ENCODE measurements around the gene EYS. TPM values are rescaled to one million over a fixed set of nuclear protein-coding genes. Genes with fewer than 3 reads are reported as not detected.
A peak's percentile ranks its signal among the peaks of the same experiment; 100 is the strongest.

The EYS gene
- total RNA-seq, 1 donor from 2014 or later: not detected

DNA sequence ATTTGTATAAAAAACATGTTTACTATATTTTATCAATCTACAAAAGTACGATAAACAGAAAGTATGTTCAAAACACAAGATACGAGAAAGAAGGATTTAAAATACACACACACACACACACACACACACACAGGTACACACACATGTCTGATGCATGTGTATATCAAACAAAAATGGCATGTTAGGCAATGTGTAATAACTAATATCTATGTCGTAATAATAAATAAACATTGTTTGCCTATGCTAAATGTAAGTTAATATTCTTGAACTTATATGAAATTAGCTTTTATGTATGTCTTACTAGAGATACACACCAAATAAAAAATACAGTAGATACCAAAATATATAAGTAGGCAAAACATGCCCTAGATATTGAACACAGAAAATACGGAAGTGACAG is 894.9 kb downstream of the EYS start:
- ATAC-seq (no peak), DNase-seq (no peak)
- H3K4me3 ChIP-seq: no peak overlapping the region
- H3K27me3 ChIP-seq (ENCODE audit: low read depth): no peaks in the 10 kb centered on the region
- TF ChIP-seq CTCF (IDR thresholded peaks at IDR 0.05): no peak
- H3K9me3 ChIP-seq: no peaks in the 10 kb centered on the region
- intact Hi-C loops (cut with DNase I): no loop called here
- no peaks in the 10 kb centered on the region for H3K36me3 ChIP-seq
- no peak overlapping the region for H3K27ac ChIP-seq
- H3K4me1 ChIP-seq: no peaks in the 10 kb centered on the region

GRCh38 chr6:64811119-64811518 is 895.9 kb downstream of the EYS start:
- TF ChIP-seq CTCF (IDR thresholded peaks at IDR 0.05): no peak
- ATAC-seq: no peak
- intact Hi-C loops (cut with DNase I): no loop called here
- Histone ChIP-seq H3K4me3 (no peak overlapping the region), H3K27me3 (ENCODE audit: low read depth) (no peaks in the 10 kb centered on the region), H3K27ac (no peak overlapping the region), H3K4me1 (no peaks in the 10 kb centered on the region), H3K9me3 (no peaks in the 10 kb centered on the region), H3K36me3 (no peaks in the 10 kb centered on the region)
- no peak for DNase-seq

DNA sequence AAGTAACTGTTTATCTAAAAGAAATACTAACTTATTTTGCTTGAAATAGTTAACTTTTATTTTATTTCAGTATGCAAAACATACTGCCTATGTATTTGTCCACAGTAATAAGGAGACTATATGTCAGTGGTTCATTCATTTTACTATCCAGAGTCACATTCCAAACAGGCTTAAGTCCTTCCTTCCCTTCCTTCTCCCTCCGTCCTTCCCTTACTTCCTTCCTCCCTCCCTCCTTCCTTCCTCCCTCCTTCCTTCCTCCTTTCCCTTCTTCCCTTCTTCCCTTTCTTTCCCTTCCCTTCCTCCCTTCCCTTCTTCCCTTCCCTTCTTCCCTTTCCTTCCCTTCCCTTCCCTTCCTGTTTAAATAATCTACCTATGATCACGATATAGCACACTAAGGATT is 899.2 kb downstream of the EYS start:
- Histone ChIP-seq H3K27ac (no peak overlapping the region), H3K4me3 (no peak overlapping the region), H3K36me3 (no peaks in the 10 kb centered on the region), H3K9me3 (no peaks in the 10 kb centered on the region), H3K4me1 (no peaks in the 10 kb centered on the region), H3K27me3 (ENCODE audit: low read depth) (no peaks in the 10 kb centered on the region)
- ATAC-seq: no peak
- TF ChIP-seq CTCF (IDR thresholded peaks at IDR 0.05): no peak
- intact Hi-C loops (cut with DNase I): no loop called here
- DNase-seq: no peak

DNA sequence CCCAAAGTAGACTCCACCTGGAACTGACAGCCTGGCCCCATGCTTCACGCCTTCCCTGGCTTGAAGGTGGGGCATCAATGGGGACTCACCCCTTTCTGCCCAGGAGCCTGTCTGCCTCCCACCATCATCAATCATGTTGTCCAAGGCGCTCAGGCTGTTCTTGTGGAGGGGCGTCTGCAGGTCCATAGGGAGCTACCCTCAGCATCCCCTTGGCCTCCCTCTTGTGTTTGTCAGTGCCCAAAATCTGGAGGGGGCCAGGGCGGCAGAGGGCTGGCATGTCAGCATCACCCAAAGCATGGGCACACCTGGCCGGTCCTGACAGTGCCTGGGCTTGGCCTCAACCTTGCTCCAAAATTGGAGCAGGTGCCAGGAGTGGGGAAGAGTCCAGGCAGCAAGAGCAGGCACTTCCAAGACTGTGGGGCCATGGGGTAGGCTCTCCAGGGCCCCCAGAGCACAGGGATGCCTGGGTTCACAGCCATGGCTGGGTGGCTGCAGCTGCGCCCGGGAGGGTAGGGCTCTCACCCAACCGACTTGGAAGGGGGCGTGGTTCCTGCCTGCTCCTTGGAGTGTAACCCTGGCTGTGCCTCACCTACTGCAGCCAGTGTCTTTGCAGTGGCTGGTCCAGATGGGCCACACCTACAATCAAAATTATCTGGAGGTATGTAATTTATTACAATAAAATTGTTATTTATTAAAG is 903.4 kb downstream of the EYS start:
- Histone ChIP-seq H3K4me3 (no peak overlapping the region), H3K9me3 (no peaks in the 10 kb centered on the region), H3K4me1 (no peaks in the 10 kb centered on the region), H3K27ac (no peak overlapping the region), H3K36me3 (no peaks in the 10 kb centered on the region), H3K27me3 (ENCODE audit: low read depth) (no peaks in the 10 kb centered on the region)
- no peak for ATAC-seq
- DNase-seq: peak; percentile 18
- TF ChIP-seq CTCF (IDR thresholded peaks at IDR 0.05): no peak
- intact Hi-C loops (cut with DNase I): no loop called here

- ATAC-seq: no peak
- intact Hi-C loops (cut with DNase I): no loop called here
- Histone ChIP-seq H3K4me1 (no peaks in the 10 kb centered on the region), H3K27ac (no peak overlapping the region), H3K9me3 (no peaks in the 10 kb centered on the region), H3K36me3 (no peaks in the 10 kb centered on the region), H3K27me3 (ENCODE audit: low read depth) (no peaks in the 10 kb centered on the region), H3K4me3 (no peak overlapping the region)
- TF ChIP-seq CTCF (IDR thresholded peaks at IDR 0.05): no peak
- DNase-seq: no peak
These were observed 914.5 kb downstream of the EYS start for GRCh38 chr6:64792534-64792933.
